SK-N-SH (cell line): Measurements from ENCODE around the gene OR52E6. TPM values are rescaled to one million over a fixed set of nuclear protein-coding genes. Genes with fewer than 3 reads are reported as not detected.

Experiments used
- CTCF ChIA-PET: fragments of 300-600, 350-600 bp; formaldehyde crosslinking; extraction: SDS; loops from one replicate; lab custom pipeline; 2021; lab: Yijun Ruan, JAX
- POLR2A ChIA-PET: fragments of 350-600 bp; sonication (Branson Sonifier 250); formaldehyde crosslinking; extraction: SDS; loops from one replicate; lab custom pipeline; 2020; ENCODE audit warnings: antibody characterized with exemption, inconsistent platforms; lab: Yijun Ruan, JAX
- DNase-seq: peaks from one replicate; pipeline ENCODE4 v3.0.0; 2012
- H2AFZ ChIP-seq: fragments of 200-600 bp; sonication (generic); 2 replicates; pipeline ENCODE4 v1.8.1; 2016; ENCODE audit warnings: antibody characterized with exemption, mild to moderate bottlenecking, low read depth
- H3F3A ChIP-seq: fragments of 200-600 bp; sonication (generic); replicated peaks from 2 replicates; pipeline ENCODE3; 2016; ENCODE audit warnings: antibody characterized with exemption, mild to moderate bottlenecking; ENCODE audit not compliant: insufficient read depth
- H3K27ac ChIP-seq, 2 experiments: fragments of 200-500 bp in 1 of 2; fragments of 200-600 bp in 1 of 2; sonication (Bioruptor generic) in 1 of 2; sonication (generic), shearing (Covaris generic) in 1 of 2; 2 replicates each; pipeline versions ENCODE4 v1.5.1 to v1.6.1; 2014 to 2016; ENCODE audit warnings: low read depth in 2 of 2, inconsistent platforms in 1 of 2, low read length in 1 of 2, mild to moderate bottlenecking in 1 of 2, mixed read lengths in 1 of 2
- H3K27me3 ChIP-seq: fragments of 200-600 bp; sonication (generic), shearing (Covaris generic); 2 replicates; pipeline ENCODE4 v1.6.1; 2016; ENCODE audit warnings: mixed run types; ENCODE audit not compliant: insufficient read depth
- H3K36me3 ChIP-seq, 2 experiments: fragments of 200-500 bp in 1 of 2; fragments of 200-600 bp in 1 of 2; sonication (Bioruptor generic) in 1 of 2; sonication (generic) in 1 of 2; replicated peaks in 1 of 2; 2 replicates each; pipeline versions ENCODE3 to v1.5.1; 2014 to 2016; ENCODE audit warnings: low read length in 1 of 2, mild to moderate bottlenecking in 1 of 2; ENCODE audit not compliant: insufficient read depth in 2 of 2, control insufficient read depth in 1 of 2
- H3K4me1 ChIP-seq, 2 experiments: fragments of 200-500 bp in 1 of 2; fragments of 200-600 bp in 1 of 2; sonication (Bioruptor generic) in 1 of 2; sonication (generic), shearing (Covaris generic) in 1 of 2; 2 replicates each; pipeline versions ENCODE4 v1.5.1 to v1.6.1; 2014 to 2016; ENCODE audit warnings: low read depth in 1 of 2, low read length in 1 of 2, mixed run types in 1 of 2; ENCODE audit not compliant: insufficient read depth in 2 of 2, control insufficient read depth in 1 of 2
- H3K4me2 ChIP-seq: fragments of 200-600 bp; sonication (generic), shearing (Covaris generic); 2 replicates; pipeline ENCODE4 v1.6.1; 2017; ENCODE audit warnings: mixed run types
- H3K4me3 ChIP-seq, 2 experiments: fragments of 200-500 bp in 1 of 2; fragments of 200-600 bp in 1 of 2; sonication (Bioruptor generic) in 1 of 2; sonication (generic), shearing (Covaris generic) in 1 of 2; 2 replicates each; pipeline versions ENCODE4 v1.5.1 to v1.8.1; 2014 to 2016; ENCODE audit warnings: low read depth in 2 of 2, inconsistent platforms in 1 of 2, low read length in 1 of 2, mild to moderate bottlenecking in 1 of 2, mixed read lengths in 1 of 2, moderate library complexity in 1 of 2
- H3K79me2 ChIP-seq: fragments of 200-600 bp; sonication (generic); 2 replicates; pipeline ENCODE4 v1.8.1; 2017; ENCODE audit warnings: mild to moderate bottlenecking; ENCODE audit not compliant: insufficient read depth
- H3K9ac ChIP-seq: fragments of 200-600 bp; sonication (generic); 2 replicates; pipeline ENCODE4 v1.6.1; 2017; ENCODE audit warnings: mixed run types
- H3K9me2 ChIP-seq: fragments of 200-600 bp; sonication (generic); 2 replicates; pipeline ENCODE4 v1.6.1; 2017; ENCODE audit warnings: mixed run types
- H3K9me3 ChIP-seq: fragments of 200-600 bp; sonication (generic); 2 replicates; pipeline ENCODE4 v1.6.1; 2017; ENCODE audit warnings: mixed run types, mild to moderate bottlenecking, moderate library complexity
- H4K20me1 ChIP-seq: fragments of 200-600 bp; sonication (generic); 2 replicates; pipeline ENCODE4 v1.6.1; 2017; ENCODE audit warnings: mild to moderate bottlenecking, mixed run types; ENCODE audit not compliant: insufficient read depth
- CHD2 ChIP-seq: fragments of 150-350 bp; IDR thresholded peaks from 2 replicates; pipeline ENCODE4 v1.6.1; 2018; ENCODE audit warnings: low read length; ENCODE audit not compliant: partially characterized antibody
- FOSL2 ChIP-seq: IDR thresholded peaks from 2 replicates; pipeline ENCODE4 v1.4.0; 2012; ENCODE audit warnings: low read depth, mild to moderate bottlenecking, moderate library complexity, borderline replicate concordance
- FOXM1 ChIP-seq: IDR thresholded peaks from 2 replicates; pipeline ENCODE4 v1.4.0; 2012; ENCODE audit warnings: low read depth, mild to moderate bottlenecking
- NFIC ChIP-seq: IDR thresholded peaks from 2 replicates; pipeline ENCODE4 v1.4.0; 2012; ENCODE audit warnings: borderline replicate concordance
- RCOR1 ChIP-seq: fragments of 150-350 bp; IDR thresholded peaks from 2 replicates; pipeline ENCODE4 v1.6.1; 2017; ENCODE audit warnings: antibody characterized with exemption, low read length
- SIN3A ChIP-seq: IDR thresholded peaks from 2 replicates; pipeline ENCODE4 v1.6.1; 2012; ENCODE audit warnings: low read depth, mild to moderate bottlenecking, low read length, moderate library complexity, borderline replicate concordance
- TAF1 ChIP-seq: IDR thresholded peaks from 2 replicates; pipeline ENCODE4 v1.6.1; 2012; ENCODE audit warnings: low read depth, mild to moderate bottlenecking, low read length, moderate library complexity, borderline replicate concordance
- TCF12 ChIP-seq: IDR thresholded peaks from 2 replicates; pipeline ENCODE4 v1.4.0; 2012
- YY1 ChIP-seq: IDR thresholded peaks from 2 replicates; pipeline ENCODE4 v1.4.0; 2012; ENCODE audit warnings: low read depth, mild to moderate bottlenecking
- WGBS: methylation state at CpG from one replicate; pipeline ENCODE4 v1.1.6; 2017; ENCODE audit warnings: low lambda C conversion rate; 5-methylcytosine and 5-hydroxymethylcytosine counted together
- polyA plus RNA-seq, 3 experiments: library from polyadenylated mRNA; depleted of rRNA; stranded (reverse); fragments of >200 nt; gene quantifications; 2 replicates each; pipeline ENCODE4 v1.2.3, GENCODE V29; 2012
- TF ChIP-seq, protein P1 (sequence below): IDR thresholded peaks from 2 replicates; pipeline ENCODE4 v1.4.0; 2012; ENCODE audit warnings: low read depth, borderline replicate concordance
- TF ChIP-seq, protein P2 (sequence below): IDR thresholded peaks from 2 replicates; pipeline ENCODE4 v1.6.1; 2012; ENCODE audit warnings: mild to moderate bottlenecking, low read depth, low read length, moderate library complexity
- TF ChIP-seq, protein P3 (sequence below): IDR thresholded peaks from 2 replicates; pipeline ENCODE4 v1.4.0; 2012; ENCODE audit warnings: low read depth
- TF ChIP-seq, protein P4 (sequence below): fragments of 150-350 bp; IDR thresholded peaks from 2 replicates; pipeline ENCODE4 v1.6.1; 2016; ENCODE audit warnings: mild to moderate bottlenecking, low read depth, low read length

OR52E6 gene
- polyA plus RNA-seq, 1 of the 3 experiments (the other 2 are of a cell fraction) = not detected

DNA sequence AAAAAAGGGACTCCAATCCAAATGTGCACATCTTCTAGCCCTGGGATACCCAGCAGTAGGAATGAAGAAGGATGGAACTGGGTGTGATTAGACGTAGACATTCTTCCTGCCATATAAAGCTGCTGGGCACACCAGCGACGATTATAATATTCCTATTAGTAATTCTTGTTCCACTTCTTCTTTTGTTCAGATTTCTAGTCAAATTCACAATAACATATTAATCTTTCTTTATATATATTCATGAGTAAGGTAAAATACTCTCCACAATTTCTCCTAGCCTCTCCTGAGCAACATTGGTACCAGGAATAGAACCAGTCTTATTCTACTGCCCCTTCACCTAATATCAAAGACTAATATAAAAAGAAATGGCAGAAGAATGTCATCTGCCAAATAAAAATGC is 15.9 kb upstream of the OR52E6 start, which contains the start of gene OR52E8:
Gene OR52E8, minus strand, starts transcription at position 101 of the 400 bp plus-strand sequence. Its CDS starts 0 bp downstream, at position 101.
- 3% methylated on average over 3 of the region's 3 CpGs for WGBS
- Histone ChIP-seq H4K20me1 (no peaks in the 10 kb centered on the region), H2AFZ (no peak within 1 kb of the TSS), H3K4me3 (no peak within 1 kb of the TSS), H3K27ac (no peak within 1 kb of the TSS), H3K27me3 (no peaks in the 10 kb centered on the region; the same call in 1 of the 2 replicates), H3K9me2 (no peaks in the 10 kb centered on the region), H3K4me2 (no peak within 1 kb of the TSS), H3K79me2 (no peaks in the 10 kb centered on the region), H3F3A (no peaks in the 10 kb centered on the region), H3K36me3 (no peaks in the 10 kb centered on the region), H3K9me3 (no peaks in the 10 kb centered on the region), H3K9ac (no peak within 1 kb of the TSS), H3K4me1 (no peaks in the 10 kb centered on the region)
- CTCF ChIA-PET = no interaction called here
- no peak for DNase-seq
- POLR2A ChIA-PET = no interaction called here
- TF ChIP-seq CHD2 (no peak), TAF1 (no peak), NFIC (no peak), RCOR1 (no peak), SIN3A (no peak), FOXM1 (no peak), YY1 (no peak), FOSL2 (no peak), TCF12 (no peak)
- TF ChIP-seq, protein P1, sequence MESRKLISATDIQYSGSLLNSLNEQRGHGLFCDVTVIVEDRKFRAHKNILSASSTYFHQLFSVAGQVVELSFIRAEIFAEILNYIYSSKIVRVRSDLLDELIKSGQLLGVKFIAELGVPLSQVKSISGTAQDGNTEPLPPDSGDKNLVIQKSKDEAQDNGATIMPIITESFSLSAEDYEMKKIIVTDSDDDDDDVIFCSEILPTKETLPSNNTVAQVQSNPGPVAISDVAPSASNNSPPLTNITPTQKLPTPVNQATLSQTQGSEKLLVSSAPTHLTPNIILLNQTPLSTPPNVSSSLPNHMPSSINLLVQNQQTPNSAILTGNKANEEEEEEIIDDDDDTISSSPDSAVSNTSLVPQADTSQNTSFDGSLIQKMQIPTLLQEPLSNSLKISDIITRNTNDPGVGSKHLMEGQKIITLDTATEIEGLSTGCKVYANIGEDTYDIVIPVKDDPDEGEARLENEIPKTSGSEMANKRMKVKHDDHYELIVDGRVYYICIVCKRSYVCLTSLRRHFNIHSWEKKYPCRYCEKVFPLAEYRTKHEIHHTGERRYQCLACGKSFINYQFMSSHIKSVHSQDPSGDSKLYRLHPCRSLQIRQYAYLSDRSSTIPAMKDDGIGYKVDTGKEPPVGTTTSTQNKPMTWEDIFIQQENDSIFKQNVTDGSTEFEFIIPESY = no peak
- TF ChIP-seq, protein P2, sequence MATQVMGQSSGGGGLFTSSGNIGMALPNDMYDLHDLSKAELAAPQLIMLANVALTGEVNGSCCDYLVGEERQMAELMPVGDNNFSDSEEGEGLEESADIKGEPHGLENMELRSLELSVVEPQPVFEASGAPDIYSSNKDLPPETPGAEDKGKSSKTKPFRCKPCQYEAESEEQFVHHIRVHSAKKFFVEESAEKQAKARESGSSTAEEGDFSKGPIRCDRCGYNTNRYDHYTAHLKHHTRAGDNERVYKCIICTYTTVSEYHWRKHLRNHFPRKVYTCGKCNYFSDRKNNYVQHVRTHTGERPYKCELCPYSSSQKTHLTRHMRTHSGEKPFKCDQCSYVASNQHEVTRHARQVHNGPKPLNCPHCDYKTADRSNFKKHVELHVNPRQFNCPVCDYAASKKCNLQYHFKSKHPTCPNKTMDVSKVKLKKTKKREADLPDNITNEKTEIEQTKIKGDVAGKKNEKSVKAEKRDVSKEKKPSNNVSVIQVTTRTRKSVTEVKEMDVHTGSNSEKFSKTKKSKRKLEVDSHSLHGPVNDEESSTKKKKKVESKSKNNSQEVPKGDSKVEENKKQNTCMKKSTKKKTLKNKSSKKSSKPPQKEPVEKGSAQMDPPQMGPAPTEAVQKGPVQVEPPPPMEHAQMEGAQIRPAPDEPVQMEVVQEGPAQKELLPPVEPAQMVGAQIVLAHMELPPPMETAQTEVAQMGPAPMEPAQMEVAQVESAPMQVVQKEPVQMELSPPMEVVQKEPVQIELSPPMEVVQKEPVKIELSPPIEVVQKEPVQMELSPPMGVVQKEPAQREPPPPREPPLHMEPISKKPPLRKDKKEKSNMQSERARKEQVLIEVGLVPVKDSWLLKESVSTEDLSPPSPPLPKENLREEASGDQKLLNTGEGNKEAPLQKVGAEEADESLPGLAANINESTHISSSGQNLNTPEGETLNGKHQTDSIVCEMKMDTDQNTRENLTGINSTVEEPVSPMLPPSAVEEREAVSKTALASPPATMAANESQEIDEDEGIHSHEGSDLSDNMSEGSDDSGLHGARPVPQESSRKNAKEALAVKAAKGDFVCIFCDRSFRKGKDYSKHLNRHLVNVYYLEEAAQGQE = no peak
- TF ChIP-seq, protein P3, sequence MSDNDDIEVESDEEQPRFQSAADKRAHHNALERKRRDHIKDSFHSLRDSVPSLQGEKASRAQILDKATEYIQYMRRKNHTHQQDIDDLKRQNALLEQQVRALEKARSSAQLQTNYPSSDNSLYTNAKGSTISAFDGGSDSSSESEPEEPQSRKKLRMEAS = no peak
- TF ChIP-seq, protein P4, sequence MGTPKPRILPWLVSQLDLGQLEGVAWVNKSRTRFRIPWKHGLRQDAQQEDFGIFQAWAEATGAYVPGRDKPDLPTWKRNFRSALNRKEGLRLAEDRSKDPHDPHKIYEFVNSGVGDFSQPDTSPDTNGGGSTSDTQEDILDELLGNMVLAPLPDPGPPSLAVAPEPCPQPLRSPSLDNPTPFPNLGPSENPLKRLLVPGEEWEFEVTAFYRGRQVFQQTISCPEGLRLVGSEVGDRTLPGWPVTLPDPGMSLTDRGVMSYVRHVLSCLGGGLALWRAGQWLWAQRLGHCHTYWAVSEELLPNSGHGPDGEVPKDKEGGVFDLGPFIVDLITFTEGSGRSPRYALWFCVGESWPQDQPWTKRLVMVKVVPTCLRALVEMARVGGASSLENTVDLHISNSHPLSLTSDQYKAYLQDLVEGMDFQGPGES = no peak
